H9 (cell line): ENCODE results near the gene NAA16. TPM values are rescaled to one million over a fixed set of nuclear protein-coding genes. Genes with fewer than 3 reads are reported as not detected.

ENCODE experiments used
- DNase-seq: peaks from one replicate; pipeline ENCODE4 v3.0.0-alpha.2; 2017
- H2AFZ ChIP-seq: one replicate; pipeline ENCODE4 v1.6.1; 2013; ENCODE audit warnings: mild to moderate bottlenecking, low read length, control low read depth, moderate library complexity
- H2AK5ac ChIP-seq: 2 replicates; pipeline ENCODE4 v1.6.1; 2013; ENCODE audit warnings: low read length, control low read depth, mixed read lengths; ENCODE audit not compliant: insufficient read length
- H2BK120ac ChIP-seq: one replicate; pipeline ENCODE4 v1.6.1; 2013; ENCODE audit warnings: low read depth, mild to moderate bottlenecking, low read length, control low read depth, inconsistent platforms; ENCODE audit not compliant: poor library complexity, severe bottlenecking
- H2BK12ac ChIP-seq: 2 replicates; pipeline ENCODE4 v1.6.1; 2013; ENCODE audit warnings: low read length, control low read depth, mixed read lengths, low read depth; ENCODE audit not compliant: insufficient read length
- H2BK15ac ChIP-seq: 2 replicates; pipeline ENCODE4 v1.6.1; 2013; ENCODE audit warnings: low read depth, low read length, control low read depth
- H2BK20ac ChIP-seq: one replicate; pipeline ENCODE4 v1.6.1; 2013; ENCODE audit warnings: low read depth, mild to moderate bottlenecking, low read length, control low read depth, inconsistent platforms; ENCODE audit not compliant: poor library complexity, severe bottlenecking
- H2BK5ac ChIP-seq: 2 replicates; pipeline ENCODE4 v1.6.1; 2013; ENCODE audit warnings: low read length, control low read depth, mixed read lengths; ENCODE audit not compliant: insufficient read length
- H3K14ac ChIP-seq: 2 replicates; pipeline ENCODE4 v1.6.1; 2013; ENCODE audit warnings: low read length, control low read depth; ENCODE audit not compliant: insufficient read depth
- H3K18ac ChIP-seq: 2 replicates; pipeline ENCODE4 v1.6.1; 2013; ENCODE audit warnings: low read depth, mild to moderate bottlenecking, mixed read lengths, low read length, control low read depth; ENCODE audit not compliant: insufficient read length
- H3K23ac ChIP-seq: 2 replicates; pipeline ENCODE4 v1.6.1; 2013; ENCODE audit warnings: low read length, control low read depth, mixed read lengths, low read depth; ENCODE audit not compliant: insufficient read length
- H3K23me2 ChIP-seq: 2 replicates; pipeline ENCODE4 v1.6.1; 2013; ENCODE audit warnings: low read depth, mild to moderate bottlenecking, mixed read lengths, low read length, control low read depth; ENCODE audit not compliant: insufficient read length, poor library complexity, severe bottlenecking
- H3K27ac ChIP-seq: 2 replicates; pipeline ENCODE4 v1.5.1; 2013; ENCODE audit warnings: low read length, control low read depth, mixed read lengths, low read depth; ENCODE audit not compliant: insufficient read length
- H3K27me3 ChIP-seq: 2 replicates; pipeline ENCODE4 v1.6.1; 2013; ENCODE audit warnings: low read length, control low read depth, inconsistent platforms; ENCODE audit not compliant: insufficient read depth
- H3K4ac ChIP-seq: 2 replicates; pipeline ENCODE4 v1.6.1; 2013; ENCODE audit warnings: low read depth, mild to moderate bottlenecking, control low read depth, inconsistent platforms, low read length, moderate library complexity
- H3K4me1 ChIP-seq: 2 replicates; pipeline ENCODE4 v1.6.1; 2013; ENCODE audit warnings: low read length, control low read depth, inconsistent platforms; ENCODE audit not compliant: insufficient read depth
- H3K4me2 ChIP-seq: 2 replicates; pipeline ENCODE4 v1.6.1; 2013; ENCODE audit warnings: low read length, control low read depth, mixed read lengths; ENCODE audit not compliant: insufficient read length, insufficient read depth
- H3K56ac ChIP-seq: 2 replicates; pipeline ENCODE4 v1.6.1; 2013; ENCODE audit warnings: low read depth, mild to moderate bottlenecking, mixed read lengths, low read length, control low read depth; ENCODE audit not compliant: insufficient read length
- H3K79me1 ChIP-seq: 2 replicates; pipeline ENCODE4 v1.6.1; 2013; ENCODE audit warnings: low read depth, mild to moderate bottlenecking, moderate library complexity, low read length, control low read depth, inconsistent platforms; ENCODE audit not compliant: insufficient read depth, poor library complexity, severe bottlenecking
- H3K79me2 ChIP-seq: 2 replicates; pipeline ENCODE4 v1.6.1; 2013; ENCODE audit warnings: low read length, control low read depth, inconsistent platforms; ENCODE audit not compliant: insufficient read depth
- H3K9ac ChIP-seq: 2 replicates; pipeline ENCODE4 v1.6.1; 2013; ENCODE audit warnings: low read length, control low read depth, mixed read lengths; ENCODE audit not compliant: insufficient read length; ENCODE audit errors: extremely low read depth
- H3K9me3 ChIP-seq: one replicate; pipeline ENCODE4 v1.6.1; 2013; ENCODE audit warnings: low read depth, low read length, inconsistent platforms; ENCODE audit not compliant: control insufficient read depth
- H3T11ph ChIP-seq: one replicate; pipeline ENCODE4 v1.6.1; 2013; ENCODE audit warnings: mild to moderate bottlenecking, low read length, control low read depth, inconsistent platforms
- H4K20me1 ChIP-seq: one replicate; pipeline ENCODE4 v1.6.1; 2013; ENCODE audit not compliant: control insufficient read depth, insufficient read length, insufficient read depth
- H4K5ac ChIP-seq: 2 replicates; pipeline ENCODE4 v1.6.1; 2013; ENCODE audit warnings: low read depth, mild to moderate bottlenecking, mixed read lengths, low read length, control low read depth; ENCODE audit not compliant: insufficient read length
- H4K8ac ChIP-seq: replicated peaks from 2 replicates; pipeline ENCODE4 v1.6.1; 2013; ENCODE audit warnings: low read length, control low read depth, mixed read lengths, low read depth; ENCODE audit not compliant: insufficient read length
- H4K91ac ChIP-seq: 2 replicates; pipeline ENCODE4 v1.6.1; 2013; ENCODE audit warnings: low read depth, mild to moderate bottlenecking, moderate library complexity, mixed read lengths, low read length, control low read depth; ENCODE audit not compliant: insufficient read length
- H3K27ac Mint-ChIP-seq, 3 experiments: 2 replicates in 2 of 3; 3 replicates in 1 of 3; pipeline ENCODE4 v1.8.0; 2020 to 2021; ENCODE audit warnings: mixed read lengths in 3 of 3, mild to moderate bottlenecking in 1 of 3, moderate library complexity in 1 of 3
- H3K27me3 Mint-ChIP-seq: 2 replicates; pipeline ENCODE4 v1.8.0; 2021; ENCODE audit warnings: low read depth, mild to moderate bottlenecking, moderate library complexity, mixed read lengths
- H3K36me3 Mint-ChIP-seq, 3 experiments: 2 replicates in 2 of 3; 3 replicates in 1 of 3; pipeline ENCODE4 v1.8.0; 2020 to 2021; ENCODE audit warnings: low read depth in 3 of 3, mixed read lengths in 3 of 3; ENCODE audit not compliant: insufficient read depth in 1 of 3
- H3K4me1 Mint-ChIP-seq, 2 experiments: 2 replicates each; pipeline ENCODE4 v1.8.0; 2020; ENCODE audit warnings: mixed read lengths in 2 of 2
- H3K4me3 Mint-ChIP-seq, 2 experiments: 2 replicates in 1 of 2; 3 replicates in 1 of 2; pipeline ENCODE4 v1.8.0; 2020 to 2021; ENCODE audit warnings: mild to moderate bottlenecking in 2 of 2, mixed read lengths in 2 of 2, moderate library complexity in 1 of 2
- H3K9me3 Mint-ChIP-seq, 2 experiments: 2 replicates in 1 of 2; 3 replicates in 1 of 2; pipeline ENCODE4 v1.8.0; 2020; ENCODE audit warnings: mild to moderate bottlenecking in 2 of 2, mixed read lengths in 2 of 2, moderate library complexity in 1 of 2
- WGBS: extraction: QIAGEN DNeasy Blood & Tissue Kit; methylation state at CpG from one replicate; pipeline ENCODE4 v1.1.7; 2013; ENCODE audit warnings: missing lambda C conversion rate, low lambda C conversion rate, mixed read lengths; ENCODE audit not compliant: insufficient read length; ENCODE audit errors: extremely low coverage; 5-methylcytosine and 5-hydroxymethylcytosine counted together
- total RNA-seq: library from RNA; stranded (reverse); gene quantifications from 2 replicates; pipeline ENCODE4 v1.2.1, GENCODE V29; 2021
- TF ChIP-seq, protein P1 (sequence below): fragments of 200-600 bp; sonication (generic); conservative IDR thresholded peaks from 3 replicates; pipeline ENCODE4 v1.8.0; 2021; ENCODE audit warnings: antibody characterized with exemption, mild to moderate bottlenecking

NAA16 gene
- total RNA-seq, 1 experiment from 2014 or later: 37.7 TPM

DNA sequence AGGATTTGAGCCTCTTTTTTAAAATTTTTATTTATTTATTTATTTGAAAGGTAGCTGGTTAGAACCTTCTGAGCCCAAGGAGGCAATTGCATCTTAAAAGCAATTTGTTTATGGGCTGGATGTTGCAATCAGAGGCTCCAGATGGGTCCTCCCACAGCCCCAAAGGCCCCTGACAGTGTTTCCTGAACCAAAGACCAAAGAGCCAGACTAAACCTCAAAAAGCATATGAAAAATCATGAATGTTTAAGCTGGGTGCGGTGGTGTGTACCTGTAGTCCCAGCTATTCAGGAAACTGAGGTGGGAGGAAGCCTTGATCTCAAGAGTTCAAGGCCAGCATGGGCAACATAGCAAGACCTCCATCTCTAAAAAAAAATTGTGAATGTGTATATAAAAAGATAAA is 78.5 kb downstream of the NAA16 start:
- no peak overlapping the region for H3K27ac Mint-ChIP-seq
- no CpG with 5 or more reads among the region's 1 CpG for WGBS
- H3K4me1 ChIP-seq: no peaks in the 10 kb centered on the region
- H3K4me3 Mint-ChIP-seq: no peak overlapping the region
- no peak overlapping the region for H3K18ac ChIP-seq
- no peaks in the 10 kb centered on the region for H3K79me2 ChIP-seq
- no peak overlapping the region for H2BK5ac ChIP-seq
- no peaks in the 10 kb centered on the region for H4K20me1 ChIP-seq
- H3K56ac ChIP-seq: no peak overlapping the region
- TF ChIP-seq, protein P1, sequence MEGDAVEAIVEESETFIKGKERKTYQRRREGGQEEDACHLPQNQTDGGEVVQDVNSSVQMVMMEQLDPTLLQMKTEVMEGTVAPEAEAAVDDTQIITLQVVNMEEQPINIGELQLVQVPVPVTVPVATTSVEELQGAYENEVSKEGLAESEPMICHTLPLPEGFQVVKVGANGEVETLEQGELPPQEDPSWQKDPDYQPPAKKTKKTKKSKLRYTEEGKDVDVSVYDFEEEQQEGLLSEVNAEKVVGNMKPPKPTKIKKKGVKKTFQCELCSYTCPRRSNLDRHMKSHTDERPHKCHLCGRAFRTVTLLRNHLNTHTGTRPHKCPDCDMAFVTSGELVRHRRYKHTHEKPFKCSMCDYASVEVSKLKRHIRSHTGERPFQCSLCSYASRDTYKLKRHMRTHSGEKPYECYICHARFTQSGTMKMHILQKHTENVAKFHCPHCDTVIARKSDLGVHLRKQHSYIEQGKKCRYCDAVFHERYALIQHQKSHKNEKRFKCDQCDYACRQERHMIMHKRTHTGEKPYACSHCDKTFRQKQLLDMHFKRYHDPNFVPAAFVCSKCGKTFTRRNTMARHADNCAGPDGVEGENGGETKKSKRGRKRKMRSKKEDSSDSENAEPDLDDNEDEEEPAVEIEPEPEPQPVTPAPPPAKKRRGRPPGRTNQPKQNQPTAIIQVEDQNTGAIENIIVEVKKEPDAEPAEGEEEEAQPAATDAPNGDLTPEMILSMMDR: no peak
- no peaks in the 10 kb centered on the region for H3K79me1 ChIP-seq
- no peak overlapping the region for H3K4me2 ChIP-seq
- 0 out of 5 replicates have a peak, but pooled peaks cover 0 to 2% of the 10 kb centered on the region in 2 experiments for H3K9me3 Mint-ChIP-seq
- H2BK120ac ChIP-seq: no peak overlapping the region
- no peak overlapping the region for H2AFZ ChIP-seq
- no peak overlapping the region for H3T11ph ChIP-seq
- no peaks in the 10 kb centered on the region; a peak in 1 of 4 replicates for H3K4me1 Mint-ChIP-seq
- no peak overlapping the region for H3K23ac ChIP-seq
- no peaks in the 10 kb centered on the region for H3K9me3 ChIP-seq
- no peak overlapping the region for H3K27ac ChIP-seq
- H3K23me2 ChIP-seq: no peaks in the 10 kb centered on the region
- no peak overlapping the region for H3K14ac ChIP-seq
- H2BK20ac ChIP-seq: no peak overlapping the region
- no peak overlapping the region for H2BK12ac ChIP-seq
- no peak overlapping the region for H2BK15ac ChIP-seq
- H3K9ac ChIP-seq: no peak overlapping the region
- H2AK5ac ChIP-seq: no peak overlapping the region
- no peak overlapping the region for H4K8ac ChIP-seq
- H3K36me3 Mint-ChIP-seq: no peaks in the 10 kb centered on the region; a peak in 1 of 7 replicates
- H3K27me3 ChIP-seq: no peaks in the 10 kb centered on the region
- H4K91ac ChIP-seq: no peak overlapping the region
- DNase-seq: no peak
- no peak overlapping the region for H3K4ac ChIP-seq
- no peak overlapping the region for H4K5ac ChIP-seq
- peaks cover 3% of the 10 kb centered on the region; the same call in 1 of the 2 replicates for H3K27me3 Mint-ChIP-seq
